Measurements from ENCODE around the gene LGALS1. TPM values are rescaled to one million over a fixed set of nuclear protein-coding genes. Genes with fewer than 3 reads are reported as not detected.
A peak's percentile ranks its signal among the peaks of the same experiment; 100 is the strongest.

The LGALS1 gene
- total and polyA plus RNA-seq, 9 of the 15 experiments (the other 6 are each of a cell fraction or from before 2014, with no cell fraction given), result 160 to 800 (median 330) TPM

GRCh38 chr22:37658133-37659065 is 17.0 kb upstream of the LGALS1 start, which contains the start of gene PDXP (continued):
- TF ChIP-seq RREB1 (CRISPR knock-in tag; IDR thresholded peaks at IDR 0.05) (no peak), HINFP (tag; conservative IDR thresholded peaks at IDR 0.05; ENCODE audit: low read depth) (no peak), SAFB (IDR thresholded peaks at IDR 0.05; ENCODE audit: borderline replicate concordance, low read depth, low read length) (no peak), TGIF2 (CRISPR knock-in tag; IDR thresholded peaks at IDR 0.05) (no peak), ZBTB43 (CRISPR knock-in tag; IDR thresholded peaks at IDR 0.05) (no peak), RHOXF2B (CRISPR knock-in tag; conservative IDR thresholded peaks at IDR 0.05) (no peak), KDM4B (IDR thresholded peaks at IDR 0.05; ENCODE audit: borderline replicate concordance in 2 of 2, low read depth in 1 of 2) (no peak; a peak in 1 of 4 replicates), RBM15 (IDR thresholded peaks at IDR 0.05; ENCODE audit: insufficient read depth, low read length) (no peak), ZHX1 (conservative IDR thresholded peaks at IDR 0.05; ENCODE audit: low read length) (no peak), ETV6 (IDR thresholded peaks at IDR 0.05; ENCODE audit: borderline replicate concordance in 1 of 2, low read depth in 2 of 2, low read length in 1 of 2) (no peak), ETV6 (CRISPR knock-in tag; IDR thresholded peaks at IDR 0.05; ENCODE audit: borderline replicate concordance) (no peak), ZBED1 (IDR thresholded peaks at IDR 0.05) (no peak), FOXK2 (conservative IDR thresholded peaks at IDR 0.05 in 1 of 2, IDR thresholded peaks at IDR 0.05 in 1 of 2; ENCODE audit: low read depth in 2 of 2) (no peak), MBD2 (IDR thresholded peaks at IDR 0.05; ENCODE audit: borderline replicate concordance, low read depth) (peak; percentile 93), ZNF431 (CRISPR knock-in tag; IDR thresholded peaks at IDR 0.05) (no peak)

Data from K562 (cell line).